HG03460 (cell line): ENCODE data around the gene SLC35F2.
A peak's percentile ranks its signal among the peaks of the same experiment; 100 is the strongest.

Experiments
- ATAC-seq: cut with Tn5 transposase; IDR thresholded peaks from one replicate; pipeline ENCODE4 v1.9.1; 2021; ENCODE audit not compliant: unreplicated experiment

Gene SLC35F2

DNA sequence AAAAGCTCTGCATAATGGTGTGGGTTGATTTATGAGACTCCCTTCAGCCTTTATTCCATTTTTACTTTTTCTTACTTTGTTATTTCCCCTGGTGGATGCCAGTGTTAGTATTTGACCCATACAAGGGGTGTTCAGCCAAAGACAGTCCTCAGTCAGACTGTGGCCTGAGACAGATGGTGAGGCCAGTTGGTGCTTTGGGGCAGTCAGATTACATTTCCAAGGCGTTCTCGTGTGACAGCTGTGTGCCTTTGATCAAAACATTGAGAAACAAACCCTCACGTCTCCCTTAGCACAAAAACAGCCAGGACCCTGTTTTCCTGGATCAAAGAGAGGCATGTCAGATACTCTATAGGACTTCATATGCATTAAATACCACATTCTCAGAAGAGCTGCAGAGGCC lies 115.4 kb downstream of the SLC35F2 start:
- ATAC-seq = no peak

DNA sequence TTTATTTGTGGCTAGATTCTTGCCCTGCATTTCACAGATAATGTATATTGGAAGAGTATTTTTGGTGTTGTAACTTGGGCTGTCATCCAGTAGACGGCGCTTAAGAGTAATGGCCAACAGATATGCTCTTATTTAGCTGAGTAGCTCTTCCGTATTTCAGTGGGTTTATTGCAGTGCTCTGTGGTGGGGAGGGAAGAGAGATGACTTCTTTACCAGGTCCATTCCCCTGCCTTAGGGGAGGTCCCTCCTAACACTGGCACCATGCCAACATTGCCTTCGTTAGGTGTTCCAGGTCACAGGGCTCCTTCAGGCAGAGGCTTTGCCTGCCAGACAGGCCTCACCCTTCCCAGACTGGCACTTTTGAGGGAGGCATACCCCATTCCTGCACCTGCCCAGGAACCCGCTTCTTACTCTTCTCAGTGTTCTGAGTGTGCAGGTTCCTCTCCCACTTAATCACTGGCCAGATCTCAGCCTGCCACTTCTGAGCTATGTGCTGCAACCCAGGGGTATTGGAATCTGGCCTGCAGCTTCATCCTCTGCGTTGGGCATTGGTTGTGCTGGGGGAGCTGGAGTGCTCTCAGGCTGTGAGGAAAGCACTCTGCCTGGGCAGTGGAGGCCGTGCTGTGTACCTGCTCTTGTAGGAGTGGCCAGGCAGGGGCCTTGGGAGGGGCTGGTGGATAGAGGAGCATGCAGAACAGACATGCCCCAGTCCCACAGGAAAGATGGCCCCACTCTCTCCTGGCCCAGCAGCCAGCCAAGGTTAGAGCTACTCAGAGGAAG lies 117.4 kb downstream of the SLC35F2 start:
- peak; percentile 73 for ATAC-seq
